WTC11 (cell line): ENCODE data around the gene CZIB. TPM values are rescaled to one million over a fixed set of nuclear protein-coding genes. Genes with fewer than 3 reads are reported as not detected.

ENCODE experiments used
- ATAC-seq: fragments of 200-7000 bp; cut with Tn5 transposase; 2 replicates; pipeline ENCODE4 v1.10.0; 2021; ENCODE audit warnings: mild to moderate bottlenecking, moderate library complexity
- CTCF ChIA-PET: fragments of 300-600 bp; sonication (Branson Sonifier 250); formaldehyde crosslinking; loops from one replicate; lab custom pipeline; 2021; ENCODE audit warnings: antibody characterized with exemption; lab: Charles Lee
- POLR2A ChIA-PET: fragments of 350-600 bp; sonication (Branson Sonifier 250); formaldehyde crosslinking; loops from one replicate; lab custom pipeline; 2021; ENCODE audit warnings: antibody characterized with exemption; lab: Charles Lee
- DNase-seq: peaks from one replicate; pipeline ENCODE4 v3.0.0; 2021; ENCODE audit warnings: low spot score
- H3K27ac Mint-ChIP-seq: 2 replicates; pipeline ENCODE4 v1.8.0; 2021; ENCODE audit warnings: mixed read lengths
- H3K27me3 Mint-ChIP-seq: 2 replicates; pipeline ENCODE4 v1.8.0; 2021; ENCODE audit warnings: low read depth, mild to moderate bottlenecking, moderate library complexity, mixed read lengths
- H3K36me3 Mint-ChIP-seq: 2 replicates; pipeline ENCODE4 v1.8.0; 2021; ENCODE audit warnings: mixed read lengths
- H3K4me1 Mint-ChIP-seq: 2 replicates; pipeline ENCODE4 v1.8.0; 2022; ENCODE audit warnings: mixed read lengths
- H3K4me3 Mint-ChIP-seq: 2 replicates; pipeline ENCODE4 v1.8.0; 2021; ENCODE audit warnings: mild to moderate bottlenecking, moderate library complexity, mixed read lengths
- H3K9me3 Mint-ChIP-seq: 2 replicates; pipeline ENCODE4 v1.8.0; 2021; ENCODE audit warnings: mixed read lengths
- ATF1 ChIP-seq: sonication (generic); formaldehyde crosslinking; IDR thresholded peaks from 2 replicates; pipeline ENCODE4 v1.8.1; 2023; ENCODE audit warnings: mild to moderate bottlenecking, moderate library complexity, missing genetic modification reagents
- E2F4 ChIP-seq: sonication (generic); formaldehyde crosslinking; IDR thresholded peaks from 2 replicates; pipeline ENCODE4 v1.8.1; 2022; ENCODE audit warnings: low read depth, mild to moderate bottlenecking, moderate library complexity, missing genetic modification reagents, borderline replicate concordance
- ELF4 ChIP-seq: sonication (generic); formaldehyde crosslinking; IDR thresholded peaks from 2 replicates; pipeline ENCODE4 v1.8.1; 2022; ENCODE audit warnings: low read depth, mild to moderate bottlenecking, moderate library complexity, missing genetic modification reagents
- EMX1 ChIP-seq: fragments of 250-450 bp; sonication (Bioruptor Pico); IDR thresholded peaks from 2 replicates; pipeline ENCODE4 v1.8.0; 2021; ENCODE audit warnings: mild to moderate bottlenecking
- MXD4 ChIP-seq: fragments of 250-450 bp; sonication (Bioruptor Pico); IDR thresholded peaks from 2 replicates; pipeline ENCODE4 v1.8.0; 2021; ENCODE audit warnings: mild to moderate bottlenecking, moderate library complexity, borderline replicate concordance
- MYBL2 ChIP-seq: sonication (generic); formaldehyde crosslinking; IDR thresholded peaks from 2 replicates; pipeline ENCODE4 v1.8.1; 2023; ENCODE audit warnings: mild to moderate bottlenecking, moderate library complexity, missing genetic modification reagents
- NFE2L1 ChIP-seq: sonication (generic); formaldehyde crosslinking; IDR thresholded peaks from 2 replicates; pipeline ENCODE4 v1.8.1; 2023; ENCODE audit warnings: missing genetic modification reagents
- NR3C1 ChIP-seq: sonication (generic); formaldehyde crosslinking; conservative IDR thresholded peaks from 2 replicates; pipeline ENCODE4 v1.8.1; 2023; ENCODE audit warnings: low read depth, mild to moderate bottlenecking, missing genetic modification reagents
- OVOL2 ChIP-seq: fragments of 250-450 bp; sonication (Bioruptor Pico); IDR thresholded peaks from 2 replicates; pipeline ENCODE4 v1.9.0; 2021; ENCODE audit warnings: mild to moderate bottlenecking, borderline replicate concordance
- PRDM15 ChIP-seq: sonication (generic); formaldehyde crosslinking; IDR thresholded peaks from 2 replicates; pipeline ENCODE4 v1.8.0; 2022; ENCODE audit warnings: missing genetic modification reagents
- PRRX2 ChIP-seq: fragments of 250-450 bp; sonication (Bioruptor Pico); IDR thresholded peaks from 2 replicates; pipeline ENCODE4 v1.8.0; 2021; ENCODE audit warnings: mild to moderate bottlenecking
- SP1 ChIP-seq: sonication (generic); formaldehyde crosslinking; conservative IDR thresholded peaks from 2 replicates; pipeline ENCODE4 v1.8.1; 2022; ENCODE audit warnings: missing genetic modification reagents
- TEAD4 ChIP-seq: sonication (generic); formaldehyde crosslinking; IDR thresholded peaks from 2 replicates; pipeline ENCODE4 v1.8.0; 2022; ENCODE audit warnings: mild to moderate bottlenecking, missing genetic modification reagents
- ZNF138 ChIP-seq: sonication (generic); formaldehyde crosslinking; conservative IDR thresholded peaks from 2 replicates; pipeline ENCODE4 v1.8.1; 2022; ENCODE audit warnings: mild to moderate bottlenecking, moderate library complexity, missing genetic modification reagents
- ZNF263 ChIP-seq: sonication (generic); formaldehyde crosslinking; IDR thresholded peaks from 2 replicates; pipeline ENCODE4 v1.8.1; 2022; ENCODE audit warnings: low read depth, mild to moderate bottlenecking, moderate library complexity, missing genetic modification reagents
- ZNF396 ChIP-seq: fragments of 250-450 bp; sonication (Bioruptor Pico); IDR thresholded peaks from 2 replicates; pipeline ENCODE4 v1.8.0; 2021; ENCODE audit warnings: mild to moderate bottlenecking, moderate library complexity, borderline replicate concordance
- ZNF416 ChIP-seq: fragments of 250-450 bp; sonication (Bioruptor Pico); IDR thresholded peaks from 2 replicates; pipeline ENCODE4 v1.9.0; 2021; ENCODE audit warnings: mild to moderate bottlenecking, inconsistent platforms
- total RNA-seq: library from RNA; stranded (reverse); gene quantifications from 3 replicates; pipeline ENCODE4 v1.2.3, GENCODE V29; 2021
- TF ChIP-seq, protein P1 (sequence below): sonication (generic); formaldehyde crosslinking; IDR thresholded peaks from 2 replicates; pipeline ENCODE4 v1.8.1; 2023; ENCODE audit warnings: mild to moderate bottlenecking, missing genetic modification reagents, moderate library complexity
- TF ChIP-seq, protein P2 (sequence below): sonication (generic); formaldehyde crosslinking; IDR thresholded peaks from 2 replicates; pipeline ENCODE4 v1.8.0; 2022; ENCODE audit warnings: mild to moderate bottlenecking, missing genetic modification reagents
- TF ChIP-seq, protein P3 (sequence below): fragments of 250-450 bp; sonication (Bioruptor Pico); IDR thresholded peaks from 2 replicates; pipeline ENCODE4 v1.8.0; 2021; ENCODE audit warnings: mild to moderate bottlenecking
- TF ChIP-seq, protein P4 (sequence below): sonication (generic); formaldehyde crosslinking; IDR thresholded peaks from 2 replicates; pipeline ENCODE4 v1.8.0; 2023; ENCODE audit warnings: mild to moderate bottlenecking, missing genetic modification reagents
- TF ChIP-seq, protein P5 (sequence below): sonication (generic); formaldehyde crosslinking; IDR thresholded peaks from 2 replicates; pipeline ENCODE4 v1.8.1; 2022; ENCODE audit warnings: mild to moderate bottlenecking, moderate library complexity, missing genetic modification reagents
- TF ChIP-seq, protein P6 (sequence below): fragments of 250-450 bp; sonication (Bioruptor Pico); IDR thresholded peaks from 2 replicates; pipeline ENCODE4 v1.9.0; 2021; ENCODE audit warnings: mild to moderate bottlenecking

The CZIB gene
- total RNA-seq, 1 experiment from 2014 or later: 41.6 TPM

- TF ChIP-seq OVOL2 (CRISPR knock-in tag): no peak
- TF ChIP-seq, protein P1, sequence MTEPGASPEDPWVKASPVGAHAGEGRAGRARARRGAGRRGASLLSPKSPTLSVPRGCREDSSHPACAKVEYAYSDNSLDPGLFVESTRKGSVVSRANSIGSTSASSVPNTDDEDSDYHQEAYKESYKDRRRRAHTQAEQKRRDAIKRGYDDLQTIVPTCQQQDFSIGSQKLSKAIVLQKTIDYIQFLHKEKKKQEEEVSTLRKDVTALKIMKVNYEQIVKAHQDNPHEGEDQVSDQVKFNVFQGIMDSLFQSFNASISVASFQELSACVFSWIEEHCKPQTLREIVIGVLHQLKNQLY (CRISPR knock-in tag): 0 out of 2 replicates have a peak, but pooled peaks have one; percentile 66
- TF ChIP-seq, protein P2, sequence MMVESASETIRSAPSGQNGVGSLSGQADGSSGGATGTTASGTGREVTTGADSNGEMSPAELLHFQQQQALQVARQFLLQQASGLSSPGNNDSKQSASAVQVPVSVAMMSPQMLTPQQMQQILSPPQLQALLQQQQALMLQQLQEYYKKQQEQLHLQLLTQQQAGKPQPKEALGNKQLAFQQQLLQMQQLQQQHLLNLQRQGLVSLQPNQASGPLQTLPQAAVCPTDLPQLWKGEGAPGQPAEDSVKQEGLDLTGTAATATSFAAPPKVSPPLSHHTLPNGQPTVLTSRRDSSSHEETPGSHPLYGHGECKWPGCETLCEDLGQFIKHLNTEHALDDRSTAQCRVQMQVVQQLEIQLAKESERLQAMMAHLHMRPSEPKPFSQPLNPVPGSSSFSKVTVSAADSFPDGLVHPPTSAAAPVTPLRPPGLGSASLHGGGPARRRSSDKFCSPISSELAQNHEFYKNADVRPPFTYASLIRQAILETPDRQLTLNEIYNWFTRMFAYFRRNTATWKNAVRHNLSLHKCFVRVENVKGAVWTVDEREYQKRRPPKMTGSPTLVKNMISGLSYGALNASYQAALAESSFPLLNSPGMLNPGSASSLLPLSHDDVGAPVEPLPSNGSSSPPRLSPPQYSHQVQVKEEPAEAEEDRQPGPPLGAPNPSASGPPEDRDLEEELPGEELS (CRISPR knock-in tag): peak; percentile 55; the same call in 1 of the 2 replicates
- peak; percentile 53; the same call in 1 of the 2 replicates for TF ChIP-seq ZNF416
- TF ChIP-seq, protein P3, sequence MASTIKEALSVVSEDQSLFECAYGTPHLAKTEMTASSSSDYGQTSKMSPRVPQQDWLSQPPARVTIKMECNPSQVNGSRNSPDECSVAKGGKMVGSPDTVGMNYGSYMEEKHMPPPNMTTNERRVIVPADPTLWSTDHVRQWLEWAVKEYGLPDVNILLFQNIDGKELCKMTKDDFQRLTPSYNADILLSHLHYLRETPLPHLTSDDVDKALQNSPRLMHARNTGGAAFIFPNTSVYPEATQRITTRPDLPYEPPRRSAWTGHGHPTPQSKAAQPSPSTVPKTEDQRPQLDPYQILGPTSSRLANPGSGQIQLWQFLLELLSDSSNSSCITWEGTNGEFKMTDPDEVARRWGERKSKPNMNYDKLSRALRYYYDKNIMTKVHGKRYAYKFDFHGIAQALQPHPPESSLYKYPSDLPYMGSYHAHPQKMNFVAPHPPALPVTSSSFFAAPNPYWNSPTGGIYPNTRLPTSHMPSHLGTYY (CRISPR knock-in tag): no peak
- TF ChIP-seq ZNF396 (CRISPR knock-in tag): no peak
- no peak for TF ChIP-seq E2F4
- no peak for TF ChIP-seq NR3C1 (CRISPR knock-in tag)
- no peak for TF ChIP-seq PRRX2 (CRISPR knock-in tag)
- TF ChIP-seq, protein P4, sequence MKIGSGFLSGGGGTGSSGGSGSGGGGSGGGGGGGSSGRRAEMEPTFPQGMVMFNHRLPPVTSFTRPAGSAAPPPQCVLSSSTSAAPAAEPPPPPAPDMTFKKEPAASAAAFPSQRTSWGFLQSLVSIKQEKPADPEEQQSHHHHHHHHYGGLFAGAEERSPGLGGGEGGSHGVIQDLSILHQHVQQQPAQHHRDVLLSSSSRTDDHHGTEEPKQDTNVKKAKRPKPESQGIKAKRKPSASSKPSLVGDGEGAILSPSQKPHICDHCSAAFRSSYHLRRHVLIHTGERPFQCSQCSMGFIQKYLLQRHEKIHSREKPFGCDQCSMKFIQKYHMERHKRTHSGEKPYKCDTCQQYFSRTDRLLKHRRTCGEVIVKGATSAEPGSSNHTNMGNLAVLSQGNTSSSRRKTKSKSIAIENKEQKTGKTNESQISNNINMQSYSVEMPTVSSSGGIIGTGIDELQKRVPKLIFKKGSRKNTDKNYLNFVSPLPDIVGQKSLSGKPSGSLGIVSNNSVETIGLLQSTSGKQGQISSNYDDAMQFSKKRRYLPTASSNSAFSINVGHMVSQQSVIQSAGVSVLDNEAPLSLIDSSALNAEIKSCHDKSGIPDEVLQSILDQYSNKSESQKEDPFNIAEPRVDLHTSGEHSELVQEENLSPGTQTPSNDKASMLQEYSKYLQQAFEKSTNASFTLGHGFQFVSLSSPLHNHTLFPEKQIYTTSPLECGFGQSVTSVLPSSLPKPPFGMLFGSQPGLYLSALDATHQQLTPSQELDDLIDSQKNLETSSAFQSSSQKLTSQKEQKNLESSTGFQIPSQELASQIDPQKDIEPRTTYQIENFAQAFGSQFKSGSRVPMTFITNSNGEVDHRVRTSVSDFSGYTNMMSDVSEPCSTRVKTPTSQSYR (CRISPR knock-in tag): peak; percentile 86; the same call in 1 of the 2 replicates
- TF ChIP-seq EMX1: no peak
- peak; percentile 89; the same call in 1 of the 2 replicates for TF ChIP-seq SP1 (CRISPR knock-in tag)
Observed at GRCh38 chr1:53220171-53220961, at the start of gene CZIB (continued).

- Mint-ChIP-seq H3K36me3 (peaks cover 72% of the 10 kb centered on the region), H3K4me3 (no peak overlapping the region), H3K27me3 (no peaks in the 10 kb centered on the region), H3K4me1 (no peaks in the 10 kb centered on the region), H3K27ac (no peak overlapping the region), H3K9me3 (no peaks in the 10 kb centered on the region)
- no peak for DNase-seq
- POLR2A ChIA-PET: no interaction called here
- CTCF ChIA-PET: no interaction called here
- no peak for ATAC-seq
- TF ChIP-seq MXD4 (CRISPR knock-in tag): no peak
- TF ChIP-seq NFE2L1 (CRISPR knock-in tag): no peak
- TF ChIP-seq TEAD4: no peak
- TF ChIP-seq, protein P5, sequence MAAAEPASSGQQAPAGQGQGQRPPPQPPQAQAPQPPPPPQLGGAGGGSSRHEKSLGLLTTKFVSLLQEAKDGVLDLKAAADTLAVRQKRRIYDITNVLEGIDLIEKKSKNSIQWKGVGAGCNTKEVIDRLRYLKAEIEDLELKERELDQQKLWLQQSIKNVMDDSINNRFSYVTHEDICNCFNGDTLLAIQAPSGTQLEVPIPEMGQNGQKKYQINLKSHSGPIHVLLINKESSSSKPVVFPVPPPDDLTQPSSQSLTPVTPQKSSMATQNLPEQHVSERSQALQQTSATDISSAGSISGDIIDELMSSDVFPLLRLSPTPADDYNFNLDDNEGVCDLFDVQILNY (CRISPR knock-in tag): no peak
- no peak for TF ChIP-seq MYBL2 (CRISPR knock-in tag)
- no peak for TF ChIP-seq ZNF396 (CRISPR knock-in tag)
- no peak for TF ChIP-seq ZNF263 (CRISPR knock-in tag)
- TF ChIP-seq ELF4 (CRISPR knock-in tag): no peak
- no peak for TF ChIP-seq ZNF138 (CRISPR knock-in tag)
- no peak for TF ChIP-seq PRDM15 (CRISPR knock-in tag)
- TF ChIP-seq ATF1 (CRISPR knock-in tag): no peak
- TF ChIP-seq, protein P6, sequence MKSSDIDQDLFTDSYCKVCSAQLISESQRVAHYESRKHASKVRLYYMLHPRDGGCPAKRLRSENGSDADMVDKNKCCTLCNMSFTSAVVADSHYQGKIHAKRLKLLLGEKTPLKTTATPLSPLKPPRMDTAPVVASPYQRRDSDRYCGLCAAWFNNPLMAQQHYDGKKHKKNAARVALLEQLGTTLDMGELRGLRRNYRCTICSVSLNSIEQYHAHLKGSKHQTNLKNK (CRISPR knock-in tag): no peak
Observed at GRCh38 chr1:53270107-53270506, 49.7 kb upstream of the CZIB start.
